Ectodermal cell (in vitro differentiated cells): Measurements from ENCODE around the gene RAG1.

Experiments
- H3K27ac ChIP-seq: 2 replicates; pipeline ENCODE4 v1.7.0; 2013; ENCODE audit warnings: mild to moderate bottlenecking, low read depth, low read length; ENCODE audit not compliant: insufficient read depth, poor library complexity, severe bottlenecking
- H3K27me3 ChIP-seq: 2 replicates; pipeline ENCODE4 v1.7.0; 2013; ENCODE audit warnings: mild to moderate bottlenecking, low read length; ENCODE audit not compliant: insufficient read depth, control insufficient read depth, poor library complexity, severe bottlenecking
- H3K36me3 ChIP-seq: one replicate; pipeline ENCODE4 v1.7.0; 2013; ENCODE audit warnings: low read length; ENCODE audit not compliant: control insufficient read depth, insufficient read depth
- H3K4me1 ChIP-seq: one replicate; pipeline ENCODE4 v1.7.0; 2013; ENCODE audit warnings: low read length; ENCODE audit not compliant: control insufficient read depth, insufficient read depth
- H3K4me3 ChIP-seq: 2 replicates; pipeline ENCODE4 v1.7.0; 2013; ENCODE audit warnings: low read depth, low read length, control low read depth; ENCODE audit not compliant: insufficient read depth
- H3K9me3 ChIP-seq: 2 replicates; pipeline ENCODE4 v1.7.0; 2013; ENCODE audit warnings: mild to moderate bottlenecking, low read length, moderate library complexity; ENCODE audit not compliant: control insufficient read depth
- WGBS, 2 experiments: methylation state at CpG; one replicate each; pipeline ENCODE4 v1.1.7; 2013; ENCODE audit warnings: missing lambda C conversion rate in 2 of 2; 5-methylcytosine and 5-hydroxymethylcytosine counted together

RAG1 gene

GRCh38 chr11:36623494-36623893 lies 55.7 kb downstream of the RAG1 start:
- no peaks in the 10 kb centered on the region for H3K36me3 ChIP-seq
- H3K27me3 ChIP-seq = no peaks in the 10 kb centered on the region
- 96 to 97% methylated on average over 5 of the region's 5 CpGs for WGBS, 2 experiments
- no peak overlapping the region for H3K27ac ChIP-seq
- H3K9me3 ChIP-seq = no peaks in the 10 kb centered on the region
- H3K4me3 ChIP-seq = no peak overlapping the region
- no peaks in the 10 kb centered on the region for H3K4me1 ChIP-seq

- Histone ChIP-seq H3K27me3 (no peaks in the 10 kb centered on the region), H3K27ac (no peak overlapping the region), H3K4me1 (no peaks in the 10 kb centered on the region), H3K9me3 (no peaks in the 10 kb centered on the region), H3K36me3 (no peaks in the 10 kb centered on the region), H3K4me3 (no peak overlapping the region)
- WGBS, 2 experiments = 86 to 90% methylated on average over 1 of the region's 1 CpG
These were observed 59.2 kb downstream of the RAG1 start for GRCh38 chr11:36627006-36627405.

GRCh38 chr11:36627471-36627870 lies 59.7 kb downstream of the RAG1 start:
- H3K4me1 ChIP-seq = no peaks in the 10 kb centered on the region
- no peak overlapping the region for H3K27ac ChIP-seq
- H3K36me3 ChIP-seq = no peaks in the 10 kb centered on the region
- no peaks in the 10 kb centered on the region for H3K9me3 ChIP-seq
- WGBS, 2 experiments = 91 to 96% methylated on average over 2 of the region's 2 CpGs
- no peak overlapping the region for H3K4me3 ChIP-seq
- no peaks in the 10 kb centered on the region for H3K27me3 ChIP-seq

- Histone ChIP-seq H3K4me1 (no peaks in the 10 kb centered on the region), H3K4me3 (no peak overlapping the region), H3K27ac (no peak overlapping the region), H3K36me3 (no peaks in the 10 kb centered on the region), H3K9me3 (no peaks in the 10 kb centered on the region), H3K27me3 (no peaks in the 10 kb centered on the region)
- WGBS, 2 experiments = 94% methylated on average over 5 of the region's 5 CpGs
These were observed 60.3 kb downstream of the RAG1 start for GRCh38 chr11:36628141-36628540.

GRCh38 chr11:36628765-36629244 lies 61.0 kb downstream of the RAG1 start:
- H3K4me3 ChIP-seq = no peak overlapping the region
- H3K4me1 ChIP-seq = no peaks in the 10 kb centered on the region
- H3K27ac ChIP-seq = no peak overlapping the region
- WGBS, 2 experiments = 90 to 95% methylated on average over 4 of the region's 4 CpGs
- H3K9me3 ChIP-seq = no peaks in the 10 kb centered on the region
- no peaks in the 10 kb centered on the region for H3K27me3 ChIP-seq
- H3K36me3 ChIP-seq = no peaks in the 10 kb centered on the region
